ENCODE data around the gene CYBA. TPM values are rescaled to one million over a fixed set of nuclear protein-coding genes. Genes with fewer than 3 reads are reported as not detected.

CYBA gene
- polyA plus RNA-seq, 1 donor from 2014 or later, result 6.3 TPM

GRCh38 chr16:88622125-88622524 is 28.7 kb downstream of the CYBA start:
- Histone ChIP-seq H3K4me2 (ENCODE audit: low read length) (no peak overlapping the region), H3K9ac (ENCODE audit: low read length) (no peak overlapping the region), H3K36me3 (ENCODE audit: insufficient read depth, low read length) (no peaks in the 10 kb centered on the region), H3K4me3 (ENCODE audit: low read length) (no peak overlapping the region), H2AFZ (ENCODE audit: low read depth, low read length) (no peak overlapping the region), H3K9me3 (ENCODE audit: low read length) (no peaks in the 10 kb centered on the region), H3F3A (ENCODE audit: insufficient read depth, low read length, poor library complexity, severe bottlenecking) (no peaks in the 10 kb centered on the region), H3K79me2 (replicated peaks; ENCODE audit: insufficient read depth, low read length) (no peaks in the 10 kb centered on the region), H3K27ac (ENCODE audit: low read length) (no peak overlapping the region), H4K20me1 (ENCODE audit: insufficient read depth) (no peaks in the 10 kb centered on the region), H3K9me2 (ENCODE audit: insufficient read depth, low read length) (no peaks in the 10 kb centered on the region), H3K27me3 (ENCODE audit: insufficient read depth, low read depth, low read length) (no peaks in the 10 kb centered on the region)
- no peak for TF ChIP-seq TAF1 (IDR thresholded peaks at IDR 0.05; ENCODE audit: low read depth)
- TF ChIP-seq EP300 (conservative IDR thresholded peaks at IDR 0.05; ENCODE audit: poor library complexity, severe bottlenecking), result no peak
- TF ChIP-seq, protein P1, sequence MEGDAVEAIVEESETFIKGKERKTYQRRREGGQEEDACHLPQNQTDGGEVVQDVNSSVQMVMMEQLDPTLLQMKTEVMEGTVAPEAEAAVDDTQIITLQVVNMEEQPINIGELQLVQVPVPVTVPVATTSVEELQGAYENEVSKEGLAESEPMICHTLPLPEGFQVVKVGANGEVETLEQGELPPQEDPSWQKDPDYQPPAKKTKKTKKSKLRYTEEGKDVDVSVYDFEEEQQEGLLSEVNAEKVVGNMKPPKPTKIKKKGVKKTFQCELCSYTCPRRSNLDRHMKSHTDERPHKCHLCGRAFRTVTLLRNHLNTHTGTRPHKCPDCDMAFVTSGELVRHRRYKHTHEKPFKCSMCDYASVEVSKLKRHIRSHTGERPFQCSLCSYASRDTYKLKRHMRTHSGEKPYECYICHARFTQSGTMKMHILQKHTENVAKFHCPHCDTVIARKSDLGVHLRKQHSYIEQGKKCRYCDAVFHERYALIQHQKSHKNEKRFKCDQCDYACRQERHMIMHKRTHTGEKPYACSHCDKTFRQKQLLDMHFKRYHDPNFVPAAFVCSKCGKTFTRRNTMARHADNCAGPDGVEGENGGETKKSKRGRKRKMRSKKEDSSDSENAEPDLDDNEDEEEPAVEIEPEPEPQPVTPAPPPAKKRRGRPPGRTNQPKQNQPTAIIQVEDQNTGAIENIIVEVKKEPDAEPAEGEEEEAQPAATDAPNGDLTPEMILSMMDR (IDR thresholded peaks at IDR 0.05; ENCODE audit: poor library complexity, severe bottlenecking), result no peak
- no peak for TF ChIP-seq SMC3 (conservative IDR thresholded peaks at IDR 0.05; ENCODE audit: poor library complexity)
- no peak for TF ChIP-seq RAD21 (conservative IDR thresholded peaks at IDR 0.05)
- TF ChIP-seq EZH2 (IDR thresholded peaks at IDR 0.05; ENCODE audit: borderline replicate concordance, insufficient read depth, low read length, poor library complexity, severe bottlenecking), result no peak

GRCh38 chr16:88619859-88620815 is 30.7 kb downstream of the CYBA start:
- TF ChIP-seq TAF1 (IDR thresholded peaks at IDR 0.05; ENCODE audit: low read depth), result no peak
- TF ChIP-seq, protein P1 (IDR thresholded peaks at IDR 0.05; ENCODE audit: poor library complexity, severe bottlenecking), result no peak
- TF ChIP-seq POLR2AphosphoS5 (IDR thresholded peaks at IDR 0.05), result no peak
- TF ChIP-seq, protein P2, sequence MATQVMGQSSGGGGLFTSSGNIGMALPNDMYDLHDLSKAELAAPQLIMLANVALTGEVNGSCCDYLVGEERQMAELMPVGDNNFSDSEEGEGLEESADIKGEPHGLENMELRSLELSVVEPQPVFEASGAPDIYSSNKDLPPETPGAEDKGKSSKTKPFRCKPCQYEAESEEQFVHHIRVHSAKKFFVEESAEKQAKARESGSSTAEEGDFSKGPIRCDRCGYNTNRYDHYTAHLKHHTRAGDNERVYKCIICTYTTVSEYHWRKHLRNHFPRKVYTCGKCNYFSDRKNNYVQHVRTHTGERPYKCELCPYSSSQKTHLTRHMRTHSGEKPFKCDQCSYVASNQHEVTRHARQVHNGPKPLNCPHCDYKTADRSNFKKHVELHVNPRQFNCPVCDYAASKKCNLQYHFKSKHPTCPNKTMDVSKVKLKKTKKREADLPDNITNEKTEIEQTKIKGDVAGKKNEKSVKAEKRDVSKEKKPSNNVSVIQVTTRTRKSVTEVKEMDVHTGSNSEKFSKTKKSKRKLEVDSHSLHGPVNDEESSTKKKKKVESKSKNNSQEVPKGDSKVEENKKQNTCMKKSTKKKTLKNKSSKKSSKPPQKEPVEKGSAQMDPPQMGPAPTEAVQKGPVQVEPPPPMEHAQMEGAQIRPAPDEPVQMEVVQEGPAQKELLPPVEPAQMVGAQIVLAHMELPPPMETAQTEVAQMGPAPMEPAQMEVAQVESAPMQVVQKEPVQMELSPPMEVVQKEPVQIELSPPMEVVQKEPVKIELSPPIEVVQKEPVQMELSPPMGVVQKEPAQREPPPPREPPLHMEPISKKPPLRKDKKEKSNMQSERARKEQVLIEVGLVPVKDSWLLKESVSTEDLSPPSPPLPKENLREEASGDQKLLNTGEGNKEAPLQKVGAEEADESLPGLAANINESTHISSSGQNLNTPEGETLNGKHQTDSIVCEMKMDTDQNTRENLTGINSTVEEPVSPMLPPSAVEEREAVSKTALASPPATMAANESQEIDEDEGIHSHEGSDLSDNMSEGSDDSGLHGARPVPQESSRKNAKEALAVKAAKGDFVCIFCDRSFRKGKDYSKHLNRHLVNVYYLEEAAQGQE (IDR thresholded peaks at IDR 0.05; ENCODE audit: borderline replicate concordance), result no peak
- no peak for TF ChIP-seq EP300 (conservative IDR thresholded peaks at IDR 0.05; ENCODE audit: poor library complexity, severe bottlenecking)
- TF ChIP-seq MXI1 (conservative IDR thresholded peaks at IDR 0.05; ENCODE audit: poor library complexity, severe bottlenecking), result no peak
- TF ChIP-seq EZH2 (IDR thresholded peaks at IDR 0.05; ENCODE audit: borderline replicate concordance, insufficient read depth, low read length, poor library complexity, severe bottlenecking), result no peak
- TF ChIP-seq SMC3 (conservative IDR thresholded peaks at IDR 0.05; ENCODE audit: poor library complexity), result no peak
- no peak for TF ChIP-seq RAD21 (conservative IDR thresholded peaks at IDR 0.05)
- no peaks in the 10 kb centered on the region for H3K9me3 ChIP-seq (ENCODE audit: low read length)
- no peak overlapping the region for H2AFZ ChIP-seq (ENCODE audit: low read depth, low read length)
- no peaks in the 10 kb centered on the region for H4K20me1 ChIP-seq (ENCODE audit: insufficient read depth)
- no peak overlapping the region for H3K9ac ChIP-seq (ENCODE audit: low read length)
- H3K27me3 ChIP-seq (ENCODE audit: insufficient read depth, low read depth, low read length), result no peaks in the 10 kb centered on the region
- H3K27ac ChIP-seq (ENCODE audit: low read length), result no peak overlapping the region
- no peaks in the 10 kb centered on the region for H3K79me2 ChIP-seq (replicated peaks; ENCODE audit: insufficient read depth, low read length)
- no peak overlapping the region for H3K4me3 ChIP-seq (ENCODE audit: low read length)
- H3K4me2 ChIP-seq (ENCODE audit: low read length), result no peak overlapping the region
- H3F3A ChIP-seq (ENCODE audit: insufficient read depth, low read length, poor library complexity, severe bottlenecking), result no peaks in the 10 kb centered on the region
- H3K9me2 ChIP-seq (ENCODE audit: insufficient read depth, low read length), result no peaks in the 10 kb centered on the region
- no peaks in the 10 kb centered on the region for H3K36me3 ChIP-seq (ENCODE audit: insufficient read depth, low read length)
